Hepatocyte (in vitro differentiated cells): ENCODE results near the gene AKR1D1. TPM values are rescaled to one million over a fixed set of nuclear protein-coding genes. Genes with fewer than 3 reads are reported as not detected.
"Not testable (repeated sequence)": the region's sequence is repeated elsewhere in the genome, so short reads cannot be mapped to it uniquely, and the experiment has no call there.

Source experiments
- DNase-seq: peaks from one replicate; pipeline ENCODE4 v3.0.0-alpha.2; 2016; ENCODE audit warnings: low spot score
- H2AFZ ChIP-seq: fragments of 200-600 bp; sonication (generic); 2 replicates; pipeline ENCODE4 v1.6.0; 2016; ENCODE audit warnings: antibody characterized with exemption, mild to moderate bottlenecking
- H3K27ac ChIP-seq: fragments of 200-600 bp; sonication (generic); 2 replicates; pipeline ENCODE4 v1.5.1; 2016; ENCODE audit warnings: mild to moderate bottlenecking
- H3K27me3 ChIP-seq: fragments of 200-600 bp; sonication (generic); 2 replicates; pipeline ENCODE4 v1.6.1; 2016
- H3K36me3 ChIP-seq: fragments of 200-600 bp; sonication (generic); replicated peaks from 2 replicates; pipeline ENCODE4 v1.5.1; 2016; ENCODE audit warnings: low read depth; ENCODE audit not compliant: insufficient read depth
- H3K4me1 ChIP-seq: fragments of 200-600 bp; sonication (generic); 2 replicates; pipeline ENCODE4 v1.5.1; 2016; ENCODE audit warnings: mild to moderate bottlenecking, moderate library complexity; ENCODE audit not compliant: insufficient read depth
- H3K4me2 ChIP-seq: fragments of 200-600 bp; sonication (generic); 2 replicates; pipeline ENCODE4 v1.6.0; 2016
- H3K4me3 ChIP-seq: fragments of 200-600 bp; sonication (generic); 2 replicates; pipeline ENCODE4 v1.5.1; 2016; ENCODE audit warnings: mild to moderate bottlenecking
- H3K79me2 ChIP-seq: fragments of 200-600 bp; sonication (generic); 2 replicates; pipeline ENCODE4 v1.6.0; 2017; ENCODE audit warnings: mild to moderate bottlenecking
- H3K9me2 ChIP-seq: fragments of 200-600 bp; sonication (generic); replicated peaks from 2 replicates; pipeline ENCODE4 v1.6.0; 2017; ENCODE audit warnings: mild to moderate bottlenecking; ENCODE audit not compliant: insufficient read depth
- H3K9me3 ChIP-seq: fragments of 200-600 bp; sonication (generic); 2 replicates; pipeline ENCODE4 v1.5.1; 2016; ENCODE audit warnings: low read depth, mild to moderate bottlenecking
- H4K20me1 ChIP-seq: fragments of 200-600 bp; sonication (generic); 2 replicates; pipeline ENCODE4 v1.6.0; 2016; ENCODE audit warnings: mild to moderate bottlenecking; ENCODE audit not compliant: insufficient read depth, poor library complexity, severe bottlenecking
- EZH2 ChIP-seq: fragments of 200-600 bp; sonication (generic); IDR thresholded peaks from 2 replicates; pipeline ENCODE4 v1.6.1; 2016; ENCODE audit warnings: antibody characterized with exemption, mild to moderate bottlenecking, borderline replicate concordance
- EZH2phosphoT487 ChIP-seq: fragments of 200-600 bp; sonication (generic); IDR thresholded peaks from one replicate; pipeline ENCODE4 v1.6.1; 2018; ENCODE audit warnings: antibody characterized with exemption, mild to moderate bottlenecking, low read depth, moderate library complexity; ENCODE audit not compliant: unreplicated experiment, severe bottlenecking
- WGBS: methylation state at CpG from one replicate; pipeline ENCODE4 v1.1.6; 2016; ENCODE audit warnings: low lambda C conversion rate; ENCODE audit errors: missing lambda C conversion rate; 5-methylcytosine and 5-hydroxymethylcytosine counted together
- polyA plus RNA-seq: library from polyadenylated mRNA; unstranded; fragments of >200 nt; fragmentation: Nextera tagmentation; extraction: Ambion mirVana; gene quantifications from 2 replicates; pipeline ENCODE4 v1.2.1, GENCODE V29; 2016
- total RNA-seq: library from RNA; depleted of rRNA; stranded (reverse); fragments of >200 nt; gene quantifications from 2 replicates; pipeline ENCODE4 v1.2.3, GENCODE V29; 2014
- TF ChIP-seq, protein P1 (sequence below): fragments of 200-600 bp; sonication (generic); IDR thresholded peaks from 2 replicates; pipeline ENCODE4 v1.5.1; 2016; ENCODE audit warnings: antibody characterized with exemption, mild to moderate bottlenecking; ENCODE audit not compliant: poor library complexity

AKR1D1 gene
- total and polyA plus RNA-seq, 2 experiments from 2014 or later: 8.1 to 25.4 TPM

DNA sequence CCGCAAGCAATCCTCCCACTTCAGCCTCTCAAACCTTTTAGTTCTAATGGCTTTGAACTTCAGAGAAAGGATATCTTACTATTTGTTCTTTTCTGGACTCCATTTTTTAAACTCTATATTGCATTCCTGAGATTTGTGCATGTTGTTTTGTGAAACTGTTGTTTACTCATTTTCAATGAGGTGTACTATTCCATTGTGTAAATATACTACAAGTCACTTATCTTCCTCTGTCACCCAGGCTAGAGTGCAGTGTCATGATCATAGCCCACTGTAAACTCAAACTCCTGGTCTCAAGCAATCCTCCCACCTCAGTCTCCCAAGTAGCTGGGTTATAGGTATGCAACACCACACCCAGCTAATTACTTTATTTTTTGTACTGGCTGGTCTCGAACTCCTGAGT is 31.4 kb upstream of the AKR1D1 start:
- Histone ChIP-seq H3K79me2 (no peaks in the 10 kb centered on the region), H2AFZ (no peak overlapping the region), H4K20me1 (no peaks in the 10 kb centered on the region), H3K9me3 (no peaks in the 10 kb centered on the region), H3K9me2 (no peaks in the 10 kb centered on the region), H3K36me3 (no peaks in the 10 kb centered on the region), H3K27ac (no peak overlapping the region), H3K4me3 (no peak overlapping the region), H3K27me3 (no peaks in the 10 kb centered on the region), H3K4me2 (no peak overlapping the region), H3K4me1 (no peaks in the 10 kb centered on the region)
- DNase-seq: no peak
- WGBS: 84% methylated on average over 2 of the region's 2 CpGs
- TF ChIP-seq EZH2phosphoT487: no peak
- TF ChIP-seq, protein P1, sequence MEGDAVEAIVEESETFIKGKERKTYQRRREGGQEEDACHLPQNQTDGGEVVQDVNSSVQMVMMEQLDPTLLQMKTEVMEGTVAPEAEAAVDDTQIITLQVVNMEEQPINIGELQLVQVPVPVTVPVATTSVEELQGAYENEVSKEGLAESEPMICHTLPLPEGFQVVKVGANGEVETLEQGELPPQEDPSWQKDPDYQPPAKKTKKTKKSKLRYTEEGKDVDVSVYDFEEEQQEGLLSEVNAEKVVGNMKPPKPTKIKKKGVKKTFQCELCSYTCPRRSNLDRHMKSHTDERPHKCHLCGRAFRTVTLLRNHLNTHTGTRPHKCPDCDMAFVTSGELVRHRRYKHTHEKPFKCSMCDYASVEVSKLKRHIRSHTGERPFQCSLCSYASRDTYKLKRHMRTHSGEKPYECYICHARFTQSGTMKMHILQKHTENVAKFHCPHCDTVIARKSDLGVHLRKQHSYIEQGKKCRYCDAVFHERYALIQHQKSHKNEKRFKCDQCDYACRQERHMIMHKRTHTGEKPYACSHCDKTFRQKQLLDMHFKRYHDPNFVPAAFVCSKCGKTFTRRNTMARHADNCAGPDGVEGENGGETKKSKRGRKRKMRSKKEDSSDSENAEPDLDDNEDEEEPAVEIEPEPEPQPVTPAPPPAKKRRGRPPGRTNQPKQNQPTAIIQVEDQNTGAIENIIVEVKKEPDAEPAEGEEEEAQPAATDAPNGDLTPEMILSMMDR: no peak
- TF ChIP-seq EZH2: no peak

DNA sequence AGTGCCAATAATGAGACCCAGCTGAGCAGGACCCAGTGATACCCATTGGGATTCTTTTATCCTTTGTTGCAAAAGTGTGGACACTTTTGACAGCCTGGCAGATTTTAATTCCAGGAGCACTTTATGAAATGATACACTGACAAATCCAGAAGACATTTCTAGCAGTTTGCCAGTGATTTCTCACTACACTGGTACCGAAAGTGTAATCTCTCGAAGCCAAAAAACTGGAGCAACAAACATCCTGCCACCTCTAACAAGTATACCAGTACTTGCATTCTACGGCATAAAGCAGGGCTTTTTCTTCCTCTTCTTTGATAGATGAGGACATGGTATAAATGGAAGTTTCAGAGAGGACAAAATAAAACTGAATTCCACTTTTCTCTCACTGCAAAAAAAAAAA is 28.4 kb upstream of the AKR1D1 start:
- TF ChIP-seq EZH2phosphoT487 (no peak), EZH2 (no peak)
- TF ChIP-seq, protein P1: no peak
- 99% methylated on average over 3 of the region's 3 CpGs for WGBS
- no peaks in the 10 kb centered on the region for H3K79me2 ChIP-seq
- H2AFZ ChIP-seq: no peak overlapping the region
- no peak overlapping the region for H3K4me2 ChIP-seq
- DNase-seq: no peak
- no peak overlapping the region for H3K27ac ChIP-seq
- H4K20me1 ChIP-seq: no peaks in the 10 kb centered on the region
- H3K36me3 ChIP-seq: no peaks in the 10 kb centered on the region
- no peaks in the 10 kb centered on the region for H3K27me3 ChIP-seq
- no peaks in the 10 kb centered on the region for H3K9me3 ChIP-seq
- H3K9me2 ChIP-seq: no peaks in the 10 kb centered on the region
- no peak overlapping the region for H3K4me3 ChIP-seq
- no peaks in the 10 kb centered on the region for H3K4me1 ChIP-seq

DNA sequence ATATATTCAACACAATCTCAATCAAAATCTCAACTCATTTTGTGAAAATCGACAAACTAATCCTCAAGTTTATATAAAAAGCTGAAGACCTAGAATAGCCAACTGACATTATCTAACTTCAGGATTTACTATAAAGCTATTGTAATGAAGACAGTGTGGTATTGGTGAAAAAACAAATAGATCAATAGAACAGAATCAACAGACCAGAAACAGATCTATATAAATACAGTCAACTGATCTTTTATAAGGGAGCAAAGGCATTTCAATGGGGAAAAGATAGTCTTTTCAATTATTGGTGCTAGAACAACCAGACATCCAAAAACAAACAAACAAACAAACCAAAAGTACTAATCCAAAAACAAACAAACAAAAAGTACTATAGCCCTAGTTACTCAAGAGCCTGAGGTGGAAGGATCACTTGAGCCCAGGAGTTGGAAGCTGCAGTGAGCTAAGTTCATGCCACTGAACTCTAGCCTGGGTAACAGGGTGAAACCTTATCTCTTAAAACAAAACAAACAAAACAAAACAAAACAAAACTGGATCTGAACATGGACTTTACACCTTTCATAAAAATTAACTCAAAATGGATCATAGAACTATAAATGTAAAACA is 26.6 kb upstream of the AKR1D1 start:
- Histone ChIP-seq H3K27me3 (no peaks in the 10 kb centered on the region), H3K79me2 (no peaks in the 10 kb centered on the region), H3K27ac (no peak overlapping the region), H2AFZ (no peak overlapping the region), H3K9me3 (no peaks in the 10 kb centered on the region), H3K9me2 (no peaks in the 10 kb centered on the region), H3K36me3 (no peaks in the 10 kb centered on the region), H3K4me2 (no peak overlapping the region), H4K20me1 (no peaks in the 10 kb centered on the region), H3K4me3 (no peak overlapping the region), H3K4me1 (no peaks in the 10 kb centered on the region)
- WGBS: 100% methylated on average over 1 of the region's 1 CpG
- no peak for DNase-seq
- TF ChIP-seq EZH2 (no peak), EZH2phosphoT487 (no peak)
- TF ChIP-seq, protein P1: no peak

DNA sequence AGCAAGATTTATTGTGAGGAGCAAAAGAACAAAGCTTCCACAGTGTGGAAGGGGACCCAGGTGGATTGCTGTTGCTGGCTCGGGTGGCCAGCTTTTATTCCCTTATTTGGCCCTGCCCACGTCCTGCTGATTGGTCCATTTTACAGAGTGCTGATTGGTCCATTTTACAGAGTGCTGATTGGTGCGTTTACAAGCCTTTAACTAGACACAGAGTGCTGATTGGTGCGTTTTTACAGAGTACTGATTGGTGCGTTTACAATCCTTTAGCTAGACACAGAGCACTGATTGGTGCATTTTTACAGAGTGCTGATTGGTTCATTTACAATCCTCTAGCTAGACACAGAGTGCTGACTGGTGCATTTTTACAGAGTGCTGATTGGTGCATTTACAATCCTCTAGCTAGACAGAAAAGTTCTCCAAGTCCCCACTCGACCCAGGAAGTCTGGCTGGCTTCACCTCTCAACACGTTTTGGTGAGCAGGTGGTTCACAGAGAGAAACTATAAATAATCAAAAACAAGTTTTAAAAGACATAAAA is 24.5 kb upstream of the AKR1D1 start:
- H3K4me2 ChIP-seq, H3K27me3 ChIP-seq, H3K79me2 ChIP-seq, H3K9me2 ChIP-seq, H3K4me1 ChIP-seq, H3K4me3 ChIP-seq, H3K36me3 ChIP-seq, H3K9me3 ChIP-seq, H3K27ac ChIP-seq, H2AFZ ChIP-seq, H4K20me1 ChIP-seq, DNase-seq: not testable (repeated sequence)
- 91% methylated on average over 7 of the region's 7 CpGs for WGBS
